Endothelial cell of umbilical vein (primary cell): Measurements from ENCODE around the gene AFAP1L2.

Experiments
- CTCF ChIP-seq, 2 donors: IDR thresholded peaks; 1 replicate in 1 of 2; 2 replicates in 1 of 2; pipeline ENCODE4 v1.5.1; 2011; ENCODE audit warnings: low read length in 2 of 2, mild to moderate bottlenecking in 2 of 2, moderate library complexity in 2 of 2, control low read depth in 1 of 2, inconsistent platforms in 1 of 2, low read depth in 1 of 2; ENCODE audit not compliant: insufficient read depth in 1 of 2; ENCODE audit errors: extremely low read depth in 1 of 2
- EZH2 ChIP-seq: IDR thresholded peaks from 2 replicates; pipeline ENCODE4 v1.6.1; 2012; ENCODE audit warnings: borderline replicate concordance, low read depth, mild to moderate bottlenecking, moderate library complexity, low read length, inconsistent platforms; ENCODE audit not compliant: severe bottlenecking
- FOS ChIP-seq: IDR thresholded peaks from 2 replicates; pipeline ENCODE4 v1.6.1; 2011; ENCODE audit warnings: mild to moderate bottlenecking, low read length, moderate library complexity, borderline replicate concordance; ENCODE audit not compliant: insufficient read depth
- GATA2 ChIP-seq: IDR thresholded peaks from 2 replicates; pipeline ENCODE4 v1.7.0; 2011; ENCODE audit warnings: low read depth, mild to moderate bottlenecking, moderate library complexity, mixed read lengths, low read length; ENCODE audit not compliant: insufficient read length, insufficient read depth
- JUN ChIP-seq: IDR thresholded peaks from 2 replicates; pipeline ENCODE4 v1.6.1; 2011; ENCODE audit warnings: borderline replicate concordance, low read depth; ENCODE audit not compliant: insufficient read length, insufficient read depth
- MAX ChIP-seq: IDR thresholded peaks from 2 replicates; pipeline ENCODE4 v1.6.1; 2011; ENCODE audit not compliant: insufficient read depth, insufficient read length
- MYC ChIP-seq: IDR thresholded peaks from one replicate; pipeline ENCODE4 v1.6.1; 2011; ENCODE audit warnings: mild to moderate bottlenecking, low read depth, low read length
- POLR2A ChIP-seq: IDR thresholded peaks from 2 replicates; pipeline ENCODE4 v1.6.1; 2012; ENCODE audit warnings: low read depth, mild to moderate bottlenecking, control low read depth, low read length
- POLR2AphosphoS5 ChIP-seq: IDR thresholded peaks from 2 replicates; pipeline ENCODE4 v1.6.1; 2012; ENCODE audit warnings: low read depth, mild to moderate bottlenecking, control low read depth, low read length, moderate library complexity; ENCODE audit not compliant: insufficient read depth

- TF ChIP-seq CTCF (IDR thresholded peaks at IDR 0.05; ENCODE audit: extremely low read depth in 1 of 2, insufficient read depth in 1 of 2, low read depth in 1 of 2, low read length in 2 of 2) (no peak), MAX (no peak), POLR2A (no peak), EZH2 (no peak), GATA2 (no peak), MYC (no peak), POLR2AphosphoS5 (no peak), JUN (no peak), FOS (no peak)
Observed at GRCh38 chr10:114310346-114310745, 94.0 kb downstream of the AFAP1L2 start.
